Esophagus muscularis mucosa (tissue), 4 donors: ENCODE measurements around the gene CASP12.

Experiments
- CTCF ChIP-seq, 3 experiments: fragments of 200-600 bp in 2 of 3; fragments of 450-650 bp in 1 of 3; sonication (generic) in 2 of 3; IDR thresholded peaks; one replicate each; pipeline ENCODE4 v1.5.1; 2017 to 2019; ENCODE audit warnings: antibody characterized with exemption in 3 of 3, mild to moderate bottlenecking in 2 of 3, moderate library complexity in 1 of 3
- EP300 ChIP-seq: sonication (generic); formaldehyde crosslinking; IDR thresholded peaks from one replicate; pipeline ENCODE4 v1.6.1; 2017; ENCODE audit warnings: antibody characterized with exemption
- POLR2AphosphoS5 ChIP-seq, 2 donors: sonication (generic); formaldehyde crosslinking; IDR thresholded peaks; one replicate each; pipeline ENCODE4 v1.6.1; 2017; ENCODE audit warnings: antibody characterized with exemption in 2 of 2

GRCh38 chr11:104899226-104899625, 966 bp upstream of the CASP12 start:
- TF ChIP-seq CTCF (IDR thresholded peaks at IDR 0.05) (no peak), EP300 (no peak), POLR2AphosphoS5 (IDR thresholded peaks at IDR 0.05) (no peak)
